ENCODE data around the gene NFIX.

The NFIX gene

DNA sequence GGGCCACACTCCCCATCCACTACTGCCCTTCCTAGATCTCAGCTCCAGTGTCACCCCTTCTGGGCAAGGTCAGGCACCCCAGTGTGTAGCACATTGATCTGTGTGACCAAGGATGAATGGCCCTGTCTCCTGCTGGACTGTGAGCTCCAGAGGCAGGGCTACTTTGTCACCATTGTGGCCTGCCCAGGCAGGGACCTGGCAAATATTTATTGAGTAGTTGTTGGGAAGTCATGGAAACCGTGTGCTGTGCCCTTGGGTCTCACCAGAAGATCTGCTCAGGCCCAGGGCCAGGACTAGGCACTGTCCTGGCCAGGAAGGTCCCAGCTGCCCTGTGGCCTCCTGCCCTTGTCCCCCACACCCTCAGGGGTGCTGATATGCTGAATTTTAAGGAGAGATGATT lies 133.3 kb downstream of the NFIX start:
- no peak for DNase-seq (ENCODE audit: low spot score)

DNA sequence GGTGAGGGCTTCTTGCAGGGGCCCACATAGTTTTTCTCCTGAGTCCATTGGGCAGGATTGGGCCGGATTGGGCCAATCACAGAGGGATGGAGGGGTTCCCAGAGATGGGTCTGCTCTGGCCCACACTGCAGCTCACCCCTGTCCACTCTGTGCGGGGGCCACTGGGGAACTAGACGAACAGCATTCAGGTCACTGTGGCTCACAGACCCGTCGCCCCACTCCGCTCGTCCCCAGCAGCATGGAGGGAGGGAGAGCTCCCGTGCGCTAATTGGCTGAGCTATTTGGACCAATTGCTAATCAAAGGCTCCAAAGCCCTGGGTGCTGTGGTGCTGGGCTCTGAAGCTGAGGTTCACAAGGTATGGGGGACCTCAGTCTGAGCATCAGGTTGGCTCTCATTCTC lies 134.1 kb downstream of the NFIX start:
- no peak for DNase-seq (ENCODE audit: low spot score)

DNA sequence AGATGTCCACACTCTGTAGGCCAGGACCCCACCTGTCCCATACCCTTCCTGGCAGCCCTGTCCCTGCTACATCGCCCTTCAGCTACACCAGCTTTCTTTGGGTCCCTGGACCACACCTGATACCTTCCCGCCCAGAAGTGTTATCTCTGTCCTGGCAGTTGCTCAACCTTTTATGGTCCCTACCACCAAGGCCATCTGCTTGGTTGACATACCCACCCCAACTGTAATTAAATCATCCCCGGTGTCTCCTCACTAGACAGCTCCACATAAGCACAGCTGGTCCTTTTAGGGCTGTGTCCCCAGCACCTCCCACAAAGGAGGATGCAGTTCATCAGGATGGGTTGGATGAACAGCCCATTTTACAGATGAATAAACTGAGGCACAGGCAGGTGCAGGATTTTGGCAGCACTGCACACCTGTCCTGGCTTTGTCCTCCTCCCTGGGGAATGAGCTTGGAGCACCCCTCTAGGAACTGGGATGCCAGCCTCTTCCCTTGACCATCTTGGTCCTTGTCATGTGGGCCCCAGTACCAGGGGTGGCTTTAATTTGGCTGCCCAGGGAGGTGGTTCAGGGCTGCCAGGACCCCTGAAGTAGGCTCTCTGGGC lies 135.7 kb downstream of the NFIX start:
- no peak for DNase-seq (ENCODE audit: low spot score)

DNA sequence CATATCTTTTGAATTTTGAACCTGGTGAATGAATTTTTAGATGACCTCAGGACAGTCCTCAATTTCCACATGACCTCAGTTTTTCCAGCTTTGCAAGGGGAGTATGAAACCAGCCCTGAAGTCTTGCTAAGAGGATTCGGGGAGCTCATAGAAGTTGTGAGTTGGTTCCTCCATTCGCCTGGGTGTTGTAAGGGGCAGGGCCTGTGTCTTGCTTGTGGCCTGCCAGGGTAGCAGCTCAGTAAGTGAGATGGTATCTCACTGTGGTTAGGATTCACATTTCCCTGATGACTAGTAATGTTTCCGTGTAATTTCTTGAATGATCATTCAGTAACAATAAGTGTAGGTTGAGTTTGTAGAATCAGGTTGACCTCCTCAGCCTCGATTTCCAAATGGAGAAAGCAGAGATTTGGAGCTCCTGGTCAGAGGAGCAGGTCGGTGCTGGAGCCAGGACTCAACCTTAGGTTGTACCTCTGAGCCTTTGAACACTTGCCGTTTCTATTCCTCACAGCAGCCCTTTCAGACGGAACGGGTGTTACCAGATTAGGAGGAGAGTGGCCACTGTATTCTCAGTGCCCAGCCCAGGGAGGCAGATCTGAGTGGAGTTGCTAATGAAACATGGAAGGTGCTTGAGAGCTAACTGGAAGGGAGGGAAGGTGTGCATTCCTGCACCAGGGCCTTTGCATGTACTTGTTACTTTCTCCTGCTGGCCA lies 137.4 kb downstream of the NFIX start:
- DNase-seq (ENCODE audit: low spot score): no peak

DNA sequence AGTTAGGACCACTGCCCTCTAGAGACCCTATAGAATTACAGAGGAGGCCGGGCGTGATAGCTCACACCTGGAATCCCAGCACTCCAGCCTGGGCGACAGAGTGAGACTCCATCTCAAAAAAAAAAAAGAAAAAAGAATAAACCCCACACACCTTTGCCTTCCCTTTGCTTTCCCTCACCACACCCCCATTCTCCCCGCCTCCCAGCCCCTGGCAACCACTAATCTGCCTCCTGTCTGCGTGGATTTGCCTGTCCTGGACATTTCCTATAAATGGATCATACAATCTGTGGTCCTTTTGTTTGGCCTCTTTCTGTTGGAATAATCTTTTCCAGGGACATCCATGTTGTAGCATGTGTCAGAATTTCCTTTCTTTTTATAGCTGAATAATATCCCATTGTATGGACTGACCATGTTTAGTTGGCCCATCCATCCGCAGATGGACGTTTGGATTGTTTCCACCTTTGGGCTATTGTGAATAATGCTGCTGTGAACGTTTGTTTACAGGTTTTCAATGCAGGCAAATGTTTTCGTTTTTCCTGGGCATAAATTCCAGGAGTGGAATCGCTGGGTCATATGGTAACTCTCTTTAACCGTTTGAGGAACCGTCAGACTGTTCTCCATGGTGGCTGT lies 138.1 kb downstream of the NFIX start:
- DNase-seq (ENCODE audit: low spot score): no peak

DNA sequence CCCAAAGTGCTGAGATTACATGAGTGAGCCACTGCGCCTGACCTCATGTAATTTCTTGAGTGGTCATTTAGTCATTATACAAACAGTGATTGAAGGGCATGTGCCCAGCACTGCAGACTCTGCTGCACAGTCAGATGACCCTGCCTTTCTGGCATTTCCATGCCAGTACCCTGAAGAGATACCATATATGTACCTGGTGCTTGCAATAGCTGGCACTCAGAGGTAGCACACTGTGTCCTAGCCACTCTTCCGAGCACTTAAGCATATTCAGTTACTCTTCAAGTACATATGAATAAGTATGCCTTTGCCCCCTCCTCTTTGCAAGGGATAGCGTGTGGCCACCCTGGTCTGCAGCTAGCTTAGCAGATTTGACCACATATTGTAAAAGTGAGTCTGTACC lies 139.4 kb downstream of the NFIX start:
- no peak for DNase-seq (ENCODE audit: low spot score)

DNA sequence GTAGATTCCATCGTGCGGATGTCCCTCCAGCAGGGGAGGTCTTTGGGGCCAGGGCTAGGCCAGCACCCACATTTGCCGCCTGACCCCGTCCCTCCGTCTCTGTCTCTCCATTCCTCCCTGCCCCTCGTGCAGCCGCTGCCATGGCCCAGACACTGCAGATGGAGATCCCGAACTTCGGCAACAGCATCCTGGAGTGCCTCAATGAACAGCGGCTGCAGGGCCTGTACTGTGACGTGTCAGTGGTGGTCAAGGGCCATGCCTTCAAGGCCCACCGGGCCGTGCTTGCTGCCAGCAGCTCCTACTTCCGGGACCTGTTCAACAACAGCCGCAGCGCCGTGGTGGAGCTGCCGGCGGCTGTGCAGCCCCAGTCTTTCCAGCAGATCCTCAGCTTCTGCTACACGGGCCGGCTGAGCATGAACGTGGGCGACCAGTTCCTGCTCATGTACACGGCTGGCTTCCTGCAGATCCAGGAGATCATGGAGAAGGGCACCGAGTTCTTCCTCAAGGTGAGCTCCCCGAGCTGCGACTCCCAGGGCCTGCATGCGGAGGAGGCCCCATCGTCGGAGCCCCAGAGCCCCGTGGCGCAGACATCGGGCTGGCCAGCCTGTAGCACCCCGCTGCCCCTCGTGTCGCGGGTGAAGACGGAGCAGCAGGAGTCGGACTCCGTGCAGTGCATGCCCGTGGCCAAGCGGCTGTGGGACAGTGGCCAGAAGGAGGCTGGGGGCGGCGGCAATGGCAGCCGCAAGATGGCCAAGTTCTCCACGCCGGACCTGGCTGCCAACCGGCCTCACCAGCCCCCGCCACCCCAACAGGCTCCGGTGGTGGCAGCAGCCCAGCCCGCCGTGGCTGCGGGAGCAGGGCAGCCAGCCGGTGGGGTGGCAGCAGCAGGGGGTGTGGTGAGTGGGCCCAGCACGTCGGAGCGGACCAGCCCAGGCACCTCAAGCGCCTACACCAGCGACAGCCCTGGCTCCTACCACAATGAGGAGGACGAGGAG lies 140.1 kb downstream of the NFIX start:
- DNase-seq (ENCODE audit: low spot score): no peak

- no peak for DNase-seq (ENCODE audit: low spot score)
These were observed 142.1 kb downstream of the NFIX start for GRCh38 chr19:13137290-13137794.

GRCh38 chr19:13138171-13138915 lies 143.1 kb downstream of the NFIX start:
- no peak for DNase-seq (ENCODE audit: low spot score)

- no peak for DNase-seq (ENCODE audit: low spot score)
These were observed 143.6 kb downstream of the NFIX start for GRCh38 chr19:13138916-13139198.

DNA sequence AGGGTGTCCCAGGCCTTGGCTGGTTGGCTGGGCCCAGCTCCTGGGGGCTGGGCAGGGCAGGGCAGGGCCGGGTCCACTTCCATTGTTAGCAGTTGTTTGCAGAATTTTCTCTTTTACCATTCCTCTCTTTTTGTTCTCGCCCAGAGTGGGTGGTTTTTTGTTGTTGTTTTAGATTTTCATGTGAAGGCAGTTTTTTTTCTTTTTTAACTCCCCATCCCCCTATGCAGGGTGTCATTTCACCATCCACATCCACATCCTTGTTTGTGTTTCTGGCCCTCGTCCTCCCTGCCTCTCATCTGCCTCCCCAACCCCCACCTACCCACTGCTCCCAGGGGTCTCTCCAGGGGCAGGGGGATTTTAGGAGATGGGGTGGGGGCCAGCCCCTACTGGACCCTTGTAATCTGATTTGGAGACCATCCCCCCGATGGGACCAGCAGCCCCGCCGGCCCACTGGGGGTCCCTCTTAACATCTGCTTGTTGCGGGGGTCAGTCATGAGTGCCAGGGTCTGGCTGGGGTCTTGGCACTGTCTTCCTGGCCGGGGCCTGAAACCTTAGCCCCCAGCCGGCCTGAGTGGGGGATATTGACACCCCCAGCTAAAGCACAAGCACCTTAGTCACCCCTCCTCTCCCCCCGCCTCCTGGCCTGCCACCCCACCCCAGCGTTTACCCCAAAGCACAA lies 144.5 kb downstream of the NFIX start:
- DNase-seq (ENCODE audit: low spot score): no peak

GRCh38 chr19:13146763-13147563 lies 151.7 kb downstream of the NFIX start:
- DNase-seq (ENCODE audit: low spot score): no peak

Measured in LoVo (cell line).